Liver (tissue), 3 donors: ENCODE data around the gene SESN1.

ENCODE experiments used
- ATF3 ChIP-seq: IDR thresholded peaks from 2 replicates; pipeline ENCODE4 v1.6.1; 2016; ENCODE audit warnings: antibody characterized with exemption
- CTCF ChIP-seq: fragments of 150-350 bp; IDR thresholded peaks from 2 replicates; pipeline ENCODE4 v1.5.1; 2017; ENCODE audit warnings: improper control_type of control experiment, low read depth, low read length; ENCODE audit not compliant: missing input control
- EGR1 ChIP-seq, 2 donors: IDR thresholded peaks; 2 replicates each; pipeline ENCODE4 v1.6.1; 2016 to 2018; ENCODE audit warnings: antibody characterized with exemption in 2 of 2, low read depth in 2 of 2
- FOXA1 ChIP-seq: IDR thresholded peaks from 2 replicates; pipeline ENCODE4 v1.6.1; 2016; ENCODE audit warnings: antibody characterized with exemption
- JUND ChIP-seq, 2 donors: IDR thresholded peaks; 2 replicates each; pipeline ENCODE4 v1.6.1; 2016; ENCODE audit warnings: antibody characterized with exemption in 2 of 2
- MAX ChIP-seq: IDR thresholded peaks from 2 replicates; pipeline ENCODE4 v1.6.1; 2016; ENCODE audit warnings: antibody characterized with exemption
- RAD21 ChIP-seq, 2 donors: IDR thresholded peaks; 2 replicates each; pipeline ENCODE4 v1.6.1; 2016; ENCODE audit warnings: antibody characterized with exemption in 2 of 2, mild to moderate bottlenecking in 2 of 2
- REST ChIP-seq: IDR thresholded peaks from 2 replicates; pipeline ENCODE4 v1.6.1; 2016; ENCODE audit warnings: antibody characterized with exemption, mild to moderate bottlenecking
- SP1 ChIP-seq: IDR thresholded peaks from 2 replicates; pipeline ENCODE4 v1.6.1; 2018; ENCODE audit warnings: antibody characterized with exemption, mild to moderate bottlenecking
- TAF1 ChIP-seq: conservative IDR thresholded peaks from 2 replicates; pipeline ENCODE4 v1.6.1; 2016; ENCODE audit warnings: antibody characterized with exemption, mild to moderate bottlenecking
- ZBTB33 ChIP-seq: IDR thresholded peaks from 2 replicates; pipeline ENCODE4 v1.6.1; 2016; ENCODE audit warnings: antibody characterized with exemption
- donor health status: healthy.
- donor health status: healthy.

- no peak for TF ChIP-seq CTCF
- no peak for TF ChIP-seq RAD21 (IDR thresholded peaks at IDR 0.05)
- no peak for TF ChIP-seq TAF1
- no peak for TF ChIP-seq MAX
- TF ChIP-seq ZBTB33: no peak
- TF ChIP-seq FOXA1: no peak
- no peak for TF ChIP-seq SP1
- no peak for TF ChIP-seq REST
- no peak for TF ChIP-seq ATF3
- TF ChIP-seq EGR1 (IDR thresholded peaks at IDR 0.05; ENCODE audit: low read depth in 2 of 2): no peak
- TF ChIP-seq JUND (IDR thresholded peaks at IDR 0.05): no peak
Observed at GRCh38 chr6:109000289-109000688, 94.4 kb downstream of the SESN1 start.
